Activated CD4-positive, alpha-beta T cell treated with anti-CD3 and anti-CD28 coated beads, Interleukin-2, Interleukin-4, amounts not matched to agents 100 ng/mL and 50 ng/mL, durations not matched to agents 16 hours and 8 hours (primary cell): ENCODE measurements around the gene TLR5.

Experiments
- DNase-seq: peaks from one replicate; pipeline ENCODE4 v3.0.0-alpha.2; 2020; ENCODE audit warnings: low spot score

TLR5 gene

DNA sequence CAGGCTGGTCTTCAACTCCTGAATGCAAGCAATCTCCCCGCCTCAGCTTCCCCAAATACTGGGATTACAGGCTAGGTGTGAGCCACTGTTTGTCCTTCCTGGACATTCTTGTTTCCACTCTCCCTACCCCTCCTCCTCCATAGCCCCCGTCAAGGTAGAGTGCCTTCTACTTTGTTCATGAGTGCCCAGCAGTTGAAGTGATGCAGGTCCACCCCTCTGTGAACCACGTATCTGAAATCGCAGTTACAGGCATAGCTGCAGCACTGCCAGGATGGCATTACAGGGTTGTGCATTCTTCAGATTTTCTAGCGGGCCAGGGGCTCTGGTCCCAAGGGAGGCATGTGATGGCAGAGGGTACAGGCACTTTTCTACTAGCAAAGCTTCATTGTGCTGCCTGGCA, 7.4 kb upstream of the TLR5 start:
- no peak for DNase-seq

DNA sequence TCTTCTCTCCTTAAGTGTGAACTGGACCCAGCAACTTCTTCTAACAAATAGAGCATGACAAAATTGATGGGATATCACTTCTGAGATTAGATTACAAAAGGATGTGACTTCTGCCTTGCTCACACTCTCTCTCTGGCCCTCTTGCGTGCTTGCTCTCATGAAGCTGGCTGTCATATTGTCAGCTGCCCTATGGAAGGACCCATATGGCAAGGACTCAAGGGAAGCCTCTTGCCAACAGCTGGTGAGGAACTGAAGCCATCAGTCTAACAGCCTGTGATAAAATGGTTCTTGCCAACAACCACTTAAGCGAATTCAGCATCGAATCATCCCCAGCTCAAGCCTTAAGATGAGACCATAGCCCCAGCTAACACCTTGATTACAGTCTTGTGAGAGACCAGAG, 4.8 kb upstream of the TLR5 start:
- no peak for DNase-seq

DNA sequence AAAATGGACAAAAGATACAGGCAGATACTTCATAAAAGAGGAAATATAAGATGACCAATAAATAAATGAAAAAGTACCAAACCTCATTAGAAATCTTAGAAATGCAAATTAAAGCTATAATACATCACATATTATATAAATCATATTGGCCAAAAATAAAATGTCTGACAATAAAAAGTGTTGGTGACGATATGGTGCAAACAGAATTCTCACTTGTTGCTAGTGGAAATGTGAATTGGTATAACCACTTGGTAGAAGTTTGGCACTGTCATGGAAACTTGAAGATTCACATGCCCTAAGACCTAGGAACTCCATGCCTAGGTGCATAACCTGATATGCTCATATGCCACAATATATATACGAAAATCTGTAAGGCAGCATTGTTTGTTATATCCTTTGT, 4.4 kb upstream of the TLR5 start:
- DNase-seq: no peak

DNA sequence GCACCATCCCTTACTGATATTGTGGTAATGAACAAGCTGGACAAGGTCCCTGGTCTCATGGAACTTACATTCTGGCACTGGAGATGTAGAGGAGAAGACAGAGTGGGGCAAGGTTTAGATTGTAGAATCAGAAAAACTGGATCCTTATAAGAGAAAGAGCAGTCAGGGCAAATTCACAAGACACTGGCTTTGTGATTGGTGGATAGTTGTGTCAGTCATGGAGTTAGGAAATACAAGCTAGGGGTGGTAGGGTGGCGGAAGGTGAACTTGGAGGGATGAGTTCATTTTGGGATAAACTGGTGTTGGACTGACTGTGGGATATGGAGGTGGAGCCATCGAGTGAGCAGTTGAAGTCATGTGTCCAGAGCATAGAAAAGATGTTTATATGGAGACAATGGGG, 3.7 kb upstream of the TLR5 start:
- no peak for DNase-seq

DNA sequence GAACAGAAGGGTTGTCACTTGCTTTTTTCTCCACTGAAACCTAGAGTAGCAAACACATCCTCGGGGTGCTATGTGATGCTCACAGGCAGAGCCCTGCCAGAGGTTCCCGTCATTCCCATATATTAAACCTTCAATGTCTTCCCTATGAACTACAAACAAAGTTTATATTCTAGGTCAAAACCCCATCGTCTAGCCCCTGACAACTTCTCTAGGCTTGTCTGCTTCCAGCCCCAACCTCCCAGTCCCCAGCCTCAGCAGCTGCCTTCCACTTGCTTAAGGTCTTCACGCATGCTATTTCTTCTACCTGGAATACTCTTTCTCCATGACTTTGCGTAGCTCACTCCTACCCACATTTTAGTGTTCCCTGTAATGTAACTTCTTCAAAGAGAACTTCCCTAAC, 1.9 kb upstream of the TLR5 start:
- DNase-seq: no peak

DNA sequence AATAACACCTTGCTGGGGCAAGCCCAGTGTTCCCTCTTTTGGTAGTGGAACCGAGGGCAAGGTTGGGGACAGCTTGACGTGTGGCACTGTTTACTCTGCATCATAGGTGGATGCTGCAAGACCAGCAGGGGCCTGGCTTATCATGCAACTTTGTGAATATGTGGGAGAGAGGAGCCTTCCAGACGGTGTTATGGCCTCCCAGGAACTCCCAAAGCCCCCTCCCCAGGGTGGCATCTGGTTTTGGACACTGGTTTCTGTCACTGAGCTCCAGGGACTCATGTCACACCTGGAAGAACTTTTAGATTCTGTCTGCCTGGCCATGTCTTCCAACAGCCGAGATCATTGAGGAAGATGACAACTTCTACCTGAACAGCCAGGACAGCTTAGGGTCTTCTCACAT, 1.4 kb upstream of the TLR5 start:
- DNase-seq: no peak

DNA sequence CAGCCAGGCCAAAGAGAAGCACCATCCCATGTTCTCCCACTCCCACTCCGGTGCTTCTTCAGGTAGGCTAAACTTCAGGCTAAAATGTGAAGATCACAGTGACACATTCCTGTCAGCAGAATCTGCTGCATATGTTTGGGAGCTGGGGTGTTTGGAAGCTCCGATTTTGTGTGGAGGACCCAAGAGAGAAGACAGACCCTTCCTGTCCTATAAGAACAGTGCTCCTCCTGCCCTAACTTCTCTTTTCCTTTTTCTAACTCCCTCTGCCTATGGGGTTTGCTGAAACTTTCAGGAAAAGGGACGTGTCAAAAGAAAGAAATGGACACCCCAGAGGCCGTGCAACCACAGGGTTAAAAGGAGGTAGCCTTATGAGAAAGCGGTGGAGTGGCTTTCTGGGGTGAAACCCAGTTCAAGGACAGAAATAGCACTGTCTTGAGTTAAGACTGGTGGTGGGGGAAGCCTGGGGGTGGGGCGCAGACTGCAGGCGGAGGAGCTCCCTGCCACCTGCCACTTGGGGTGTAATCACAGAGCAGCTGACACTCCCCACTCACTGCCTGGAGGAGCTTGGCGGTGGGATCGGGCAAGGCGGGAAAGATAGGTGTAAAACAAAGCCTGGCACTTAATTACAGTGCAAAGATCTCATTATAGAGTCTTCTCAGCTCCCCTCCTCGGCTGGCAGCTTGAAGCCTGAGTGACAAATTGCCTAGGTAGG, 645 bp upstream of the TLR5 start:
- no peak for DNase-seq

DNA sequence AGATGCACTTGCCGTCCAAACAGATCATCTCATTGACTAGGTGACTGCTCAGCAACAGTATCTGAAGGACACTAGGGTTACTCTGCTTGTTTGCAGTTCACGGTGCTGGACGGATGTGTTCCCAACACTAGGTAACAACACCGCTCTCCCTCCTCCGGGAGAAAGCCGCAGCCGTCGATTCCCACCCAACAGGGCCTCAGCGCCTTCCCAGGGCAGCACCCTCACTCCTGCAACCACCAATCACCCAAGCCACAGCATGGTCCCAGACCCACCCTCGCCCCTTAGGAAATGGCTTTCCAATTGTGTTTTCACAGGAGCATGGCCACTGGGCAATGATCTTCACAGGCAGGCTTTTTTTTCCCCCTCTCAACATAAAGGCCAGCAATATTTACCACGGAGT, 779 bp downstream of the TLR5 start:
- DNase-seq: no peak

DNA sequence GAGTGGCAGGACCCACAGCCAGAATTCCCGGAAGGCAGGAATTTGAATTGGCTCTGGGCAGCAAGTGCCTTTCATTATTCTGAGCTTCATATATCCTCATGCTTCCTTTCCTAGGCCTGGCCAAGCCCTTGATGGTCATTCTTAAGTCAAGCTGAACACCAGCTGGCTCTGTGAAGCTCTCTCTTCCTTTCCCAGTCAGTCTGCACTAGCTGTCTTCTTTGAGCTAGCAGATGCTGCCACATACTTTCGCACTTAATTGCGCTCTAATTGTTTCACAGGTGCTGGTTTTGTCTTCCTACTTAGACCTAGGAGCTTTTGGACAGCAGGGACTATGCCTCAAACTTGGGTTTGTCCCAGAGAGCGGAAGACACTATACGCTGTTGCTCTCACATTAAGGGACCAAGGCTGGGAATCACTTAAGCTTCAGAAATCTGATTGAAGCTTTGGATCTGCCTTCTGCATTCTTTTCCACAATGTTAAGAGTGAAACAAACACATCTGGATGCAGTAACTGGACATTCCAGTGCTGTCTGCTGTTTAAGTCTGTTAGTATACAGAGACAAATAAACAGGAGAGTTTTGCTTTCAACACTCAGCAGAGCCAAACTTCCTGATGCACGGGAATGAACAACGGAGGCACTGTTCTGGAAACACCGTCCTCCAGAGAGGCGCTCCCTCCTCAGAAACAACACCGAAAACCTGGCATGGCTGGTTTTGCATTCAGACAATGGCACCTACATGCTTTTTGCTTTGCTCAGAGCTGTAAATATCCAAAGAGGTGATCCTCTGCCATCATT, 2.2 kb downstream of the TLR5 start:
- no peak for DNase-seq

DNA sequence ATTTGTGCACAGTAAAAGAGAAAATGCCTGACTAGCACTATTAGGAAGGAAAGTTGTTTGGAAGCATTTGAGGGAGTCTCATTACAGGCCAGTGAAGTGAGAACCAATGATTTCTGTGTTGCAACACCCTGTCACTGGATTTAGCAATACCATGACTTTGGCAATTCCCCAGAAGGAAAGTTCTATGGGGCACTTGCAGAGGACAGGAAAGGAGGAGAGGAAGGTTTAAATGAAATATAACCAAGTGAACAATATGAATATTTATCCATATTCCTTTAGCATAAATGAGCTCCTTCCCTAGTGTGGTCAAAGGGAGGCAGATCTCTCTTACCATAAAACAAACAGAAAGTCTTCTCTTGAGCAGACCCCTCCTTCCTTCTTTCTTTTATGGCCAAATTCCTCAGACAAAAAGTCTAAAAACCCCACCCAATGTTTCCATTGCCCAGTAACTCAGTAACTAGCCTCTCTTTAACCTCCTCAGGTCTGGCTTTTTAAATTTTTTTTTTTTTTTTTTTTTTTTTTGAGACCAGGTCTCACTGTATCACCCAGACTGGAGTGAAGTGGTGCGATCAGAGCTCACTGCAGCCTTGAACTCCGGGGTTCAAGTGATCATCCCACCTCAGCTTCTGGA, 5.5 kb downstream of the TLR5 start:
- no peak for DNase-seq

DNA sequence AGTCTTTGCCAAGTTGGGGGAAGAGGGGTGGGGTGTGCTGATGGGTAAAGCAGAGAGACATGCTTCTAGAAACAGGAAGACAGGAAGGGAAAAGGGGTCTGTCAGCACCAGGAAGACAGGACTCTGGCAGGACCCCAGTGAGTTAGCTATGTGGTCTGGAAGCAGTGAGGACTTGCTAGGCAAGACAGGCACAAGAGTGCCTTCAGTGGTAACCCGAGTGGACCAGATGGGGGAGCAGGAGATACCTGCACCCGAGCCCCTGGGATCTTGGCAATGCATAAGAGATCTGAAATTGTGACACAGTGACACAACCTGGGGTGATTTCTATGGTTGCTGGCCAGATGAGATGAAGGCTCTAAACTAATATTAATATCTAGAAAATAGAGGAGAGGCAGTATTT, 7.0 kb downstream of the TLR5 start:
- DNase-seq: no peak

DNA sequence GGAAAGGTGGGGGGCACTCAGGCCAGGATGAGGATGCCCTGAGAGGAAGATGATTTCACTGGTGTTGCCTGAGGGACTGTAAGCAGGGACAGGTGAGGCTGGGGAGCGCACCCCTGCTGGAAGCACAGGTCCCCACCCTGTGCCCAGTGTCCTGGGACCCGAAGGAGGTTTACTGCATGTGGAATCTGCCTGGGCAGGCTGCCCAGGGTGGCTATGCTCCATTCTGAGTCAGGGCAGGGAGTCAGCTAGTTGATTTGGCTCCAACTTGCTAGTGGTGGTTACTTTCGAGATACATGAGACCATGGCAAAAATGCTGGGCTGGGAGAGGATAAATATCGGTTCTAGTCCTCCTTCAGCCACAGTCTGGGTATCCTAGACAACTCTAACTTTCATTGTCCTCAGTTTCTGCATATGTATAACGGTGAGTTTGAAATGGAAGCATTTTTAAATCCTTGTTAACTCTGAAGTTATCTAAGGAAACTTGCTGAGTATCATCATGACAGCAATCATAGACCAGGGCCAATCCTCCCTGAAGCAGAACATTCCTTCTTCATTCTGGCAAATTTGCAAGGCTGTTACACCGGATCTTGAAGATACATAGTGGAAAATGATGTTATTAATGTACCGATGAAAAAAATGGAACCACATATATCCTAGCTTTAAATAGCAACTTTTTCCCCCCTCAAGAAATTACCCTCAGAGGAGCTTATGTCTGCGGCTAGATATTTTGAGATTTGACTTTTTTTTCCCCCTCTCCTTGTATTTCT, 7.7 kb downstream of the TLR5 start:
- DNase-seq: no peak

DNA sequence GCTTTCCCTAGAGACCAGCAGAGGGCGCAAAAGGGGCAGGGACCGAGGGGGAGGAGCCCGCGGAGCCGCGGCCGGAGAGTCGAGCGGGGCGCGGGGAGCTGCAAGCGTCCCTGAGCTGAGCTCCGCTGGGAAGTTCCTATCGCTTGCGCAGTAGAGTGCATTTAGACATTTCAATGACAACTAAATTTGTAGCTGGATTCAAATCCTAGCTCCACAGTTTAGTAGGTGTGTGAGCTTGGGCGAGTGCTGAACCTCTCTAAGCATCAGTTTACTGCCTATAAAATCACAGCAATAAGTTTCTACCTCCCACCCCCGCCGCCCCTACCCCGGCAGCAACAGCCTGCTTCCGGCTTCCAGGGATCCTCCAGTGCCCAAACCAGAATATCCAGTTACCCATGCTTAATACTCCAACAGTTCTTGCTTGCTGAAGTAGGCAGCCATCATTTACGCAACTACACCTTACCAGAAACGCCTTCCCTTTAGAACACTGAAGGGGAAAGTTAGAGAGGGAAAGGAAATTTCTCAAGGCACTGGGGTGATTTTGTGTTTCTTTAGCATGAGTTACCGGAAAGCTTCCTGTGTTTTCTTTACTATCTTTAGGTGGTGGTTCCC, 9.1 kb downstream of the TLR5 start:
- peak; percentile 80 for DNase-seq

DNA sequence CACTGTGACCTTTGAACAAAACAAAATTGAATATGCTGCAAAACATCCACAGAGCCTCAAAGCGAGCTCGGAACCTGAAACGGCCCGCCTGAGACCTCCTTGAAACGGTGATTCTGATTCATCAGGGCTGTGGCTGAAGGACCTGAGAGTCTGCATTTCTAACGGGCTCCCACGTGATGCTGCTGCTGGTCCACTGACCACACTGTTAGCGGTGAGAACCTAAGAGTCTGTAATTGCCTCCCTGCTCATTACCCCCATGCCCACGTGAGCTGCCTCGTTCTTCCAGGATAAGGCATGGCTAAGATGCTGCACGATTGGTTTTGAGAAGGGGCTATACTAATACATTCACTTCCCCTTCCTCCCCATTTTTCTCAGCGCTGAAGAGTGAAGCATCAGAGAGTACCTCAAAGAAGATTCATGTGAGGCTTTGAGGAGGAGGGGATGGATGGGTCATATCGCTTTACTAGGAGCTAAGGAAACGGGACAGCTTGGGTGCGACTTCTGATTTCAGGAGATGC, 9.7 kb downstream of the TLR5 start:
- DNase-seq: no peak

DNA sequence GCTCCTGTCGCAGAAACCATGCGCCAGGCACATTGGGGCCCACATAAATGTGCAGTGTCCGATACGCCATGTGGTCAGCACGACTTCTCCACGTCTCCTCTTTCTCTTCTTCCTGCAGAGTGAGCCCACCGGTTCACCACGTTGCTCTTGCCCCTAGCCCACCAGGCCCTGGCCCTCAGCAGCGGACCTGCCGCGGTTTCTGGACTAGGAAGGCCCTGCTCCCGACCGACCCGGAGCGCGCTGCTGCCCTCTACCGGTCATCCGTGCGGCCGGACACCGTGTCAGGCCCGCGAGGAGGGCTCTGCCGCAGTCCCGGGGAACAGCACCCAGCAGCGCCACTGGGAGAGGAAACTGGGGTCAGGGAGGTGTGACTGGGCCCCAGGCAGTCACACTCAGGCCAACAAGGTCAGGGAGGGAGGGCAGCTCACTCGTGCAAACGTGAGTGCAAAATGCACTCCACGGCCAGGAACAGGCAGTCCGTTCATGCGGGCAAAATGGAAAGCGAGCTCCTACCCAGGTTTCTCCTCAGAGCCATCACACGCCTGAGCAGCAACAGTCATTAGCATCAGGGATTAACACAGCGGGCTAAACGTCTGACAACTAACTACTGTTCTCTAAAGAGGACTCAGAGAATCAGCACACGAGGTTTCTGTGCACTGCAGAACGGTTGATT, 13.7 kb downstream of the TLR5 start:
- DNase-seq: peak; percentile 58

DNA sequence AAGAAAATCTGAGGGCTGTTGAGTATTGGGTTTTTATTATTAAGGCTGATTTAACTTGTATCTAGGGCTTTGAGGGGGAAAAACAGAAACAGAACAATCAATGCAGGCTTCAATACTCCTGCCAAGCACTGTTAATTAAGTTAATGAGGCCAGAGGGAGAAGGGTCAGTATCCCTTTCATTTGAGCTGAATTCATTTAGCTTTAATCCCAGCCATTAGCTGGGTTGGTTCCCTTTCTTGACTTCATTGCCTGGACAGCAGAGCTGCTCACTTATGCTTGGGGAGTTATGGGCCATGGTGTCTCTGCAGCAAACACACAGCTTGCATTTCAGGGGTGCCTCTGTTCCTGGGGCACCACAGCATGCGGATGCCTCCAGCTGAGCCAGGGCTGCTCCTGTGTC, 16.3 kb downstream of the TLR5 start:
- DNase-seq: no peak

DNA sequence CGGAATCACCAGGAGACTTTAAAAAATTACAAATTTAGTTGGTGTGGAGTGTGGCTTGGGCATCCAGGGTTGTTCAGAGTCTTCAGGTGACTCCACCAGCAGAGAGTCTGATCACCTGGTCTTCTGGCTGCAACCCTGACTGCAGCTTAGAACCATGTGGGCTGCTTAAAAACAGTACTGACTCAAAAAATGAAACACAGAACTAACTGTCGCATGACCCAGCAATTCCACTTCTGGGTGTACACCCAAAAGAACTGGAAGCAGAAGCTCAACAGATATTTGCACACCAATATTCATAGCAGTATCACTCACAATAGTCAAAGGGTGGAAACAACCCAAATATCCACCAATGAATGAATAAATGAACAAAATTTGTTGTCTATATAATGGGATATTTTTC, 17.3 kb downstream of the TLR5 start:
- peak; percentile 34 for DNase-seq

DNA sequence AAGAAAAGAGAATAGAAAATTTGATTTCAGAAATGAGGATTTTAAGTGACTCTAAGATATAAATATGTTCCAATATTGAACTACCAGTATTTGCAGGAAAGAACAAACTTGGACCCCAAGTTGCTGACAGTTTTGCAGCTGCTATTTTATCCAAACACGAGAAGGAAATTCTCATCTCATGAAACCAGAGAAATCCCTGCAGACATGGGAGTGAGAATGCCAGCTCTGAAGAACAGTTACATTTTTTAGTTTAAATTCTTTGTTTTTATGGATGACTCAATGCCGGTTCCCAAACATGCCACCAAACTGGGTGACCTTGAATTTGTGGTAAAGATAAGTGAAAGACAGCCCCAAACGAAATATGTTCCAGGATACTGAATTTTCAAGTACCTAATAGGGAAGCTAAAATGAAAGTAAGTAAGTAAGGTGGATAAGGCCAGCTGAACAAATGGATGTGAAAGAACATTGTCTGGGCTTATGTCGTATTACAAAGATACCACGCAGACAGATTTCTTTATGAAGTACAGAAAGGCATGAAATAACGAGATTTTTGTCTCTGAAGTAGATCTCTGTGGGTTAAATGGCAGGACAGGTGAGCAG, 19.9 kb downstream of the TLR5 start:
- no peak for DNase-seq

DNA sequence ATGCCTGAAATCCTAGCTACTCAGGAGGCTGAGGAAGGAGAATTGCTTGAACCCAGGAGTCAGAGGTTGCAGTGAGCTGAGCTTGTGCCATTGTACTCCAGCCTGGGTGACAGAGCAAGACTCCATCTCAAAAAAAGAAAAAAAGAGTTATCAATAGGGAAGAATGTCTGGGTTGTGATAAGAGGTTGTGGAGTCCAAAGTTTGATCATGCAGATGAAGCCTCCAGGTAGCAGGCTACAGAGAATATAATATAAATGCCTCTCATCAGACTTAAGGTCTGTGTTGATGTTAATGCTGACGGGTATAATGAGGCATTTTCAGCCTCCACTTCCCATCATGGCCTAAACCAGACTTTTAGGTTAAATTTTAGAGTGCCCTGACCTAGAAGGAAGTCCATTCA, 24.6 kb downstream of the TLR5 start:
- no peak for DNase-seq

DNA sequence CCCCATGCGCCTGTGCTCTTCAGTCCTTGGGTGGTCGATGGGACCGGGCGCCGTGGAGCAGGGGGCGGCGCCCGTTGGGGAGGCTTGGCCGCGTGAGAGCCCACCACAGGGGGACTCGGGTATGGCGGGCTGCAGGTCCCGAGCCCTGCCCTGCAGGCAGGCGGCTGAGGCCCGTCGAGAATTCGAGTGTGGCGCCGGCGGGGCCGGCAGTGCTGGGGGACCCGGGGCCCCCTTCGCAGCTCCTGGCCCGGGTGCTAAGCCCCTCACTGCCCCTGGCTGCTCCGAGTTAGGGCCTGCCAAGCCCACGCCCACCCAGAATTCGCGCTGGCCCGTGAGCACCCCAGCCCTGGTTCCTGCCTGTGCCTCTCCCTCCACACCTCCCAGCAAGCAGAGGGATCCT, 26.1 kb downstream of the TLR5 start:
- no peak for DNase-seq

DNA sequence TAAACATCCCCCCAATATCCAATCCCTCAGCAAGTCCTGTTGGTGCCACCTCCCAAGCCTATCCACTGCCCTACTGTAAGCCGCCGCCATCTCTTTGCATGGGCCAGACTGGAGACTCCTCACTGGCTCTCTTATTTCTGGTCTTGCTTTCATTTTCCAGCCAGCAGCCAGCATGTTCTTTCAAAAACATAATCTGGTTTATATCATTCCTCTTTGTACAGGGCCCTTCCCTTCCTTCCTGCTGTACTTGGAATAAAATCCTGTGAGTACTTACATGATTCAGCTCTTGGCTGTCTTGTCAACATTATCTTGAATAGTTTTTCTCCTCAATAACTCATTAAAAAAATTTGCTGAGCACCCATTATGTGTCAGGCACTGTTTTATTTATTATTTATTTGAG, 28.2 kb downstream of the TLR5 start:
- no peak for DNase-seq
